Keratinocyte (primary cell): ENCODE measurements around the gene ADAMTSL1.

ENCODE experiments used
- CTCF ChIP-seq, 3 experiments: IDR thresholded peaks in 1 of 3; conservative IDR thresholded peaks in 1 of 3; optimal IDR thresholded peaks in 1 of 3; 2 replicates in 2 of 3; 3 replicates in 1 of 3; pipeline versions ENCODE3 to v1.5.1; 2011; ENCODE audit warnings: low read length in 3 of 3, mild to moderate bottlenecking in 3 of 3, moderate library complexity in 2 of 3, control low read depth in 1 of 3, inconsistent platforms in 1 of 3; ENCODE audit not compliant: insufficient read depth in 2 of 3; ENCODE audit errors: extremely low read depth in 1 of 3
- EZH2 ChIP-seq: IDR thresholded peaks from one replicate; pipeline ENCODE4 v1.6.1; 2012; ENCODE audit warnings: inconsistent platforms, mild to moderate bottlenecking, low read length, moderate library complexity

- TF ChIP-seq CTCF (optimal IDR thresholded peaks at IDR 0.05 in 1 of 3, IDR thresholded peaks at IDR 0.05 in 1 of 3, conservative IDR thresholded peaks at IDR 0.05 in 1 of 3; ENCODE audit: extremely low read depth in 1 of 3, insufficient read depth in 2 of 3, low read length in 3 of 3) = no peak
- TF ChIP-seq EZH2 = no peak
Measured at GRCh38 chr9:18616976-18617375, 143.0 kb downstream of the ADAMTSL1 start.
